HepG2 (cell line): ENCODE data around the gene TIMP4. TPM values are rescaled to one million over a fixed set of nuclear protein-coding genes. Genes with fewer than 3 reads are reported as not detected.

ENCODE experiments used
- ATAC-seq: fragments of 200-7000 bp; cut with Tn5 transposase; 3 replicates; pipeline ENCODE4 v1.9.1; 2020; ENCODE audit warnings: mild to moderate bottlenecking, moderate library complexity
- BruUV-seq: library from RNA; stranded (reverse); fragments of 400-500 nt; replicated peaks from 2 replicates; lab custom pipeline; 2021; lab: Mats Ljungman, UMichigan
- CTCF ChIA-PET: fragments of 300-600 bp; formaldehyde crosslinking; extraction: SDS; loops from one replicate; lab custom pipeline; 2021; ENCODE audit warnings: low total read pairs, inconsistent platforms, low intra/inter-chr PET ratio; lab: Yijun Ruan, JAX
- POLR2A ChIA-PET: fragments of 350-600 bp; sonication (Branson Sonifier 250); formaldehyde crosslinking; loops from one replicate; lab custom pipeline; 2020; ENCODE audit warnings: antibody characterized with exemption, inconsistent platforms; lab: Yijun Ruan, JAX
- DNase-seq: peaks from one replicate; pipeline ENCODE4 v3.0.0-alpha.2; 2015; ENCODE audit warnings: low spot score
- FAIRE-seq: peaks from 3 replicates; lab custom pipeline; 2011; peaks lifted over from hg19 to GRCh38; lab: Jason Lieb, UNC
- H2AFZ ChIP-seq: one replicate; pipeline ENCODE4 v1.6.1; 2011; ENCODE audit warnings: low read length, inconsistent platforms
- H3K27ac ChIP-seq: fragments of 300-600 bp; 3 replicates; pipeline ENCODE4 v1.8.0; 2011; ENCODE audit warnings: mixed run types, mild to moderate bottlenecking, mixed read lengths, low read length, inconsistent platforms; ENCODE audit not compliant: insufficient read depth; ENCODE audit errors: extremely low read length
- H3K27me3 ChIP-seq, 2 experiments: fragments of 200-600 bp in 1 of 2; 2 replicates in 1 of 2; 3 replicates in 1 of 2; pipeline versions ENCODE4 v1.6.0 to v1.8.0; 2011; ENCODE audit warnings: low read length in 2 of 2, mild to moderate bottlenecking in 2 of 2, moderate library complexity in 2 of 2, inconsistent platforms in 1 of 2; ENCODE audit not compliant: insufficient read depth in 2 of 2, control insufficient read depth in 1 of 2
- H3K36me3 ChIP-seq, 2 experiments: fragments of 200-600 bp in 1 of 2; replicated peaks in 1 of 2; 2 replicates in 1 of 2; 3 replicates in 1 of 2; pipeline versions ENCODE4 v1.5.1 to v1.8.0; 2011; ENCODE audit warnings: low read length in 2 of 2, inconsistent platforms in 1 of 2; ENCODE audit not compliant: insufficient read depth in 2 of 2, control insufficient read depth in 1 of 2
- H3K4me1 ChIP-seq: 2 replicates; pipeline ENCODE4 v1.5.1; 2012; ENCODE audit warnings: low read length, inconsistent platforms; ENCODE audit not compliant: insufficient read depth
- H3K4me2 ChIP-seq: 2 replicates; pipeline ENCODE4 v1.6.0; 2011; ENCODE audit warnings: low read depth, low read length, inconsistent platforms
- H3K4me3 ChIP-seq, 3 experiments: fragments of 200-600 bp in 1 of 3; sonication (generic), shearing (Covaris generic) in 1 of 3; replicated peaks in 1 of 3; 2 replicates each; pipeline ENCODE4 v1.5.1; 2011 to 2016; ENCODE audit warnings: low read length in 3 of 3, inconsistent platforms in 2 of 3, low read depth in 2 of 3, mild to moderate bottlenecking in 2 of 3, control low read depth in 1 of 3, mixed read lengths in 1 of 3; ENCODE audit not compliant: insufficient read depth in 1 of 3
- H3K79me2 ChIP-seq: one replicate; pipeline ENCODE4 v1.6.1; 2011; ENCODE audit warnings: low read length, inconsistent platforms; ENCODE audit not compliant: insufficient read depth
- H3K9ac ChIP-seq: 2 replicates; pipeline ENCODE4 v1.6.0; 2011; ENCODE audit warnings: mild to moderate bottlenecking, low read depth, low read length, inconsistent platforms; ENCODE audit not compliant: insufficient read depth
- H3K9me3 ChIP-seq: 2 replicates; pipeline ENCODE4 v1.5.1; 2012; ENCODE audit warnings: mild to moderate bottlenecking, low read length
- H4K20me1 ChIP-seq: 2 replicates; pipeline ENCODE4 v1.6.0; 2011; ENCODE audit warnings: inconsistent platforms, mild to moderate bottlenecking, low read length, moderate library complexity; ENCODE audit not compliant: insufficient read depth
- FOSL2 ChIP-seq: sonication (generic); formaldehyde crosslinking; IDR thresholded peaks from 2 replicates; pipeline ENCODE4 v1.4.0; 2020; ENCODE audit warnings: missing genetic modification reagents
- MAFF ChIP-seq: IDR thresholded peaks from 2 replicates; pipeline ENCODE4 v1.6.1; 2011; ENCODE audit warnings: low read depth, low read length, improper control_type of control experiment
- MAFK ChIP-seq, 2 experiments: IDR thresholded peaks in 1 of 2; conservative IDR thresholded peaks in 1 of 2; 2 replicates each; pipeline ENCODE4 v1.6.1; 2011; ENCODE audit warnings: improper control_type of control experiment in 2 of 2, low read length in 2 of 2
- ZFP41 ChIP-seq: sonication (generic); formaldehyde crosslinking; IDR thresholded peaks from 2 replicates; pipeline ENCODE4 v1.4.0; 2020; ENCODE audit warnings: mild to moderate bottlenecking, missing genetic modification reagents, borderline replicate concordance
- ZNF12 ChIP-seq: sonication (generic); formaldehyde crosslinking; IDR thresholded peaks from 2 replicates; pipeline ENCODE4 v1.5.0; 2020; ENCODE audit warnings: missing genetic modification reagents
- WGBS: methylation state at CpG from one replicate; pipeline ENCODE4 v1.1.6; 2017; ENCODE audit warnings: low lambda C conversion rate; 5-methylcytosine and 5-hydroxymethylcytosine counted together
- in situ Hi-C: cut with HindIII; loops from 2 replicates; pipeline ENCODE4 v1.10.0; 2017; ENCODE audit warnings: low pct_unique_long_range_greater_than_20kb; ENCODE audit not compliant: extremely low pct_ligation_motif_present
- intact Hi-C: fragments of 100-400 bp; cut with micrococcal nuclease; formaldehyde crosslinking; loops from one replicate; pipeline ENCODE4 v1.10.0; 2022; ENCODE audit not compliant: unreplicated experiment
- polyA plus RNA-seq, 8 experiments: library from polyadenylated mRNA; depleted of rRNA in 3 of 8; stranded (reverse) in 7 of 8; unstranded in 1 of 8; fragments of >200 nt; fragmentation: Illumina TruSeq in 4 of 8; extraction: Trizol in 4 of 8; gene quantifications; 2 replicates each; pipeline versions ENCODE4 v1.2.1 to v1.2.3, GENCODE V29; 2011 to 2016; ENCODE audit warnings: low read depth in 4 of 8, missing spikeins in 1 of 8, mixed read lengths in 1 of 8; ENCODE audit not compliant: insufficient read depth in 1 of 8
- total RNA-seq, 5 experiments: library from RNA; depleted of rRNA; stranded (reverse); fragments of >200 nt; fragmentation: Illumina TruSeq; extraction: Trizol; gene quantifications; 2 replicates each; pipeline ENCODE4 v1.2.3, GENCODE V29; 2016; ENCODE audit warnings: low read depth in 1 of 5
- TF ChIP-seq, protein P1 (sequence below): sonication (generic); formaldehyde crosslinking; IDR thresholded peaks from 2 replicates; pipeline ENCODE4 v1.5.0; 2020; ENCODE audit warnings: missing genetic modification reagents
- TF ChIP-seq, protein P2 (sequence below): IDR thresholded peaks from 2 replicates; pipeline ENCODE4 v1.6.1; 2016; ENCODE audit warnings: low read depth, control low read depth

TIMP4 gene
- total and polyA plus RNA-seq, 2 of the 13 experiments (the other 11 are each of a cell fraction or from before 2014, with no cell fraction given), result 0.05 to 0.07 TPM

DNA sequence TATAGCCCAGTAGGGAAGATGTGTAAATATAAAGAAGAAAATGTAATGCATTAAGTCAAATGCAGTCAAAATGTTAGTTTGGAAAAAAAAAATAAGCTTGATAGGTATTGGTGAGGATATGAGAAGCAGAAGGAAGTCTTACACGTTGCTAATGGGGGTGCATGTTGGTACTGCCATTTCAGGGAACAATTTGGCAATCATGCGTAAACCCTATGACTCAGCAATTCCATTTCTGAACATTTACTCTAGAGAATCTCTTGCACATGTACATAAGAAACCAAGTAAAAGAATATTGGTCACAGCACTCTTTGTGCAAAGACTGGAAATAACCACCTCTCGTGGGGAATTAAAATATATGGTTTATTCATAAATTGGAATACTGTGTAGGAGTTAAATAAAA, 35.5 kb upstream of the TIMP4 start (continued):
- TF ChIP-seq, protein P1, sequence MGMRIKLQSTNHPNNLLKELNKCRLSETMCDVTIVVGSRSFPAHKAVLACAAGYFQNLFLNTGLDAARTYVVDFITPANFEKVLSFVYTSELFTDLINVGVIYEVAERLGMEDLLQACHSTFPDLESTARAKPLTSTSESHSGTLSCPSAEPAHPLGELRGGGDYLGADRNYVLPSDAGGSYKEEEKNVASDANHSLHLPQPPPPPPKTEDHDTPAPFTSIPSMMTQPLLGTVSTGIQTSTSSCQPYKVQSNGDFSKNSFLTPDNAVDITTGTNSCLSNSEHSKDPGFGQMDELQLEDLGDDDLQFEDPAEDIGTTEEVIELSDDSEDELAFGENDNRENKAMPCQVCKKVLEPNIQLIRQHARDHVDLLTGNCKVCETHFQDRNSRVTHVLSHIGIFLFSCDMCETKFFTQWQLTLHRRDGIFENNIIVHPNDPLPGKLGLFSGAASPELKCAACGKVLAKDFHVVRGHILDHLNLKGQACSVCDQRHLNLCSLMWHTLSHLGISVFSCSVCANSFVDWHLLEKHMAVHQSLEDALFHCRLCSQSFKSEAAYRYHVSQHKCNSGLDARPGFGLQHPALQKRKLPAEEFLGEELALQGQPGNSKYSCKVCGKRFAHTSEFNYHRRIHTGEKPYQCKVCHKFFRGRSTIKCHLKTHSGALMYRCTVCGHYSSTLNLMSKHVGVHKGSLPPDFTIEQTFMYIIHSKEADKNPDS (CRISPR knock-in tag), result no peak
- TF ChIP-seq, protein P2, sequence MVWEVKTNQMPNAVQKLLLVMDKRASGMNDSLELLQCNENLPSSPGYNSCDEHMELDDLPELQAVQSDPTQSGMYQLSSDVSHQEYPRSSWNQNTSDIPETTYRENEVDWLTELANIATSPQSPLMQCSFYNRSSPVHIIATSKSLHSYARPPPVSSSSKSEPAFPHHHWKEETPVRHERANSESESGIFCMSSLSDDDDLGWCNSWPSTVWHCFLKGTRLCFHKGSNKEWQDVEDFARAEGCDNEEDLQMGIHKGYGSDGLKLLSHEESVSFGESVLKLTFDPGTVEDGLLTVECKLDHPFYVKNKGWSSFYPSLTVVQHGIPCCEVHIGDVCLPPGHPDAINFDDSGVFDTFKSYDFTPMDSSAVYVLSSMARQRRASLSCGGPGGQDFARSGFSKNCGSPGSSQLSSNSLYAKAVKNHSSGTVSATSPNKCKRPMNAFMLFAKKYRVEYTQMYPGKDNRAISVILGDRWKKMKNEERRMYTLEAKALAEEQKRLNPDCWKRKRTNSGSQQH, result no peak

DNA sequence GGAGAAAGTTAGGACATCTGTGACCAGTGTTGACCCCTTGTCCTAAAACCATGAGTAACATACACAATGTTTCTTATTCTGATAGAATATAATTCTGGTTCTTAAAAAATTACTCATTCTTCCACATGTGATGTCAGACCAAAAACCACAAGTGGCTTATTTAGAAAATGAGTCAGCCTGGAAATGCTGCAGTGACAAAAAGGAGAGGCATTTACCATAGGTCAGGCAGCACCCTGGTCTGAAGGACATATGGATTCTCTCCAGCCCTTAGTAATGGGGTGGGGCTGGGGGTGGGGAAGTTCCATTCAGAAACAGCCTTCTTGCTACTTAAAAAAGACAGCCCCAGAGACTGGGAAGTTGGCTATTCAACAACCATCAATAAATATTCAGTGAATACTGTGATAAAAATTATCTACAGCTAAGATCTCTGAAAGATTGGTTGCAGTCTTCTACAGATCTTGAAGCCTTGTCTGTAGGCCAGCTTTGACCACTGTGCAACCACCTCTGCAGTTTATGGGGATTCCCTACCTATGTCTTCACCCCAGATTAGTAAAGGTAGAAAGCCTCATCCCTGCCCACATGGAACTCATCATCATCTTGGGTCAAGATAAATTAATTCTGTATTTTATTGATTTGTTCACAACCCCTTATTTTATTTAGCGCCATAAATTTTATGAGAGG, 34.9 kb upstream of the TIMP4 start:
- no peaks in the 10 kb centered on the region for H4K20me1 ChIP-seq
- no peak for FAIRE-seq
- H3K4me2 ChIP-seq, result no peak overlapping the region
- H3K27ac ChIP-seq, result no peak overlapping the region
- H3K9me3 ChIP-seq, result no peaks in the 10 kb centered on the region
- DNase-seq, result peak; percentile 52
- no peaks in the 10 kb centered on the region for H3K36me3 ChIP-seq
- intact Hi-C loops (no loop called here), in situ Hi-C loops (no loop called here)
- ChIA-PET CTCF (no interaction called here), POLR2A (no interaction called here)
- no peaks in the 10 kb centered on the region for H3K79me2 ChIP-seq
- no TSS peak for BruUV-seq
- no peak overlapping the region for H3K9ac ChIP-seq
- H3K27me3 ChIP-seq, result peaks cover 0 to 23% of the 10 kb centered on the region in 2 experiments
- H3K4me3 ChIP-seq, result no peak overlapping the region
- WGBS, result 93% methylated on average over 1 of the region's 1 CpG
- peaks cover 9% of the 10 kb centered on the region for H3K4me1 ChIP-seq
- no peak overlapping the region for H2AFZ ChIP-seq
- no peak for ATAC-seq
- TF ChIP-seq ZNF12 (CRISPR knock-in tag) (peak; percentile 75), MAFF (peak; percentile 61), FOSL2 (peak; percentile 63), MAFK (conservative IDR thresholded peaks at IDR 0.05 in 1 of 2, IDR thresholded peaks at IDR 0.05 in 1 of 2; ENCODE audit: low read length in 2 of 2) (peak; percentile 46 to 65), ZFP41 (CRISPR knock-in tag) (no peak)
